A549 (cell line): ENCODE measurements around the gene LDLRAP1.

Experiments used
- CHD4 ChIP-seq: fragments of 200-600 bp; sonication (generic); IDR thresholded peaks from 2 replicates; pipeline ENCODE4 v1.6.1; 2016; ENCODE audit warnings: antibody characterized with exemption, mild to moderate bottlenecking, borderline replicate concordance
- EP300 ChIP-seq, 2 experiments: fragments of >200 bp; sonication (Bioruptor Twin); formaldehyde crosslinking; IDR thresholded peaks; 2 replicates in 1 of 2; 3 replicates in 1 of 2; pipeline ENCODE4 v1.6.1; 2016 to 2017
- ESRRA ChIP-seq: fragments of 150-350 bp; IDR thresholded peaks from 2 replicates; pipeline ENCODE4 v1.6.1; 2014; ENCODE audit warnings: mild to moderate bottlenecking, low read length, borderline replicate concordance
- JUNB ChIP-seq: fragments of >200 bp; sonication (Bioruptor Twin); formaldehyde crosslinking; IDR thresholded peaks from 2 replicates; pipeline ENCODE4 v1.6.1; 2016
- MAZ ChIP-seq: fragments of 150-350 bp; IDR thresholded peaks from 2 replicates; pipeline ENCODE4 v1.6.1; 2014; ENCODE audit warnings: antibody characterized with exemption, low read depth, low read length, borderline replicate concordance
- POLR2A ChIP-seq: IDR thresholded peaks from 2 replicates; pipeline ENCODE4 v1.6.1; 2012; ENCODE audit warnings: mild to moderate bottlenecking, low read length
- POLR2AphosphoS2 ChIP-seq: conservative IDR thresholded peaks from 2 replicates; pipeline ENCODE4 v1.6.1; 2012; ENCODE audit warnings: low read length, improper control_type of control experiment, inconsistent platforms
- RAD21 ChIP-seq, 2 experiments: fragments of >200 bp in 1 of 2; sonication (Bioruptor Twin) in 1 of 2; formaldehyde crosslinking in 1 of 2; IDR thresholded peaks in 1 of 2; conservative IDR thresholded peaks in 1 of 2; 2 replicates in 1 of 2; 3 replicates in 1 of 2; pipeline ENCODE4 v1.6.1; 2012 to 2018; ENCODE audit warnings: inconsistent platforms in 1 of 2
- RARB ChIP-seq: fragments of 250-450 bp; sonication (Bioruptor Pico); IDR thresholded peaks from 2 replicates; pipeline ENCODE4 v1.8.0; 2021; ENCODE audit warnings: mild to moderate bottlenecking, moderate library complexity
- RNF2 ChIP-seq: fragments of 200-600 bp; sonication (generic); IDR thresholded peaks from 2 replicates; pipeline ENCODE4 v1.6.1; 2016; ENCODE audit warnings: low read depth, mild to moderate bottlenecking, antibody characterized with exemption, moderate library complexity, borderline replicate concordance
- TF ChIP-seq, protein P1 (sequence below): fragments of >200 bp; sonication (Bioruptor Twin); formaldehyde crosslinking; IDR thresholded peaks from 3 replicates; pipeline ENCODE4 v1.5.1; 2016
- TF ChIP-seq, protein P2 (sequence below): IDR thresholded peaks from 2 replicates; pipeline ENCODE4 v1.6.1; 2012; ENCODE audit warnings: low read depth, borderline replicate concordance

DNA sequence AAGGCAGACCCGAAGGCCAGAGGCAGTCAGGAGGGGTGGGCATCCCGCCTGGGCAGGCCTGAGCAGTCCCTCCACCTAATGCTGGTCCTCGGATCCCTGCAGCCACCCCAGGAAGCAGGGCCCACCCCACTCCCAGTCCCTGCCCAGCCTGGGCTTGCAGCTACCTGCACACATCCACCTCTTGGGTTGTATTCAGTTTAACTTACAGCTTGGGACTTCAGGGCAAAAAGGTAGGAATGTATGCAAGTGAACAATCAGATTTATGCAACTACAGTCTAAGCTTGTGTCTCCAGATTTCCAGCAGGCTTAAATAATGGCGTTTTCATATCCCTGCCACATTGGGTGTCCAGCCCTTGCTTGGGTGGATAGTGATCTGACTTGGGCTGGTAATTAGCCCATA is 17.4 kb downstream of the LDLRAP1 start:
- no peak for TF ChIP-seq RNF2
- no peak for TF ChIP-seq ESRRA
- TF ChIP-seq, protein P1, sequence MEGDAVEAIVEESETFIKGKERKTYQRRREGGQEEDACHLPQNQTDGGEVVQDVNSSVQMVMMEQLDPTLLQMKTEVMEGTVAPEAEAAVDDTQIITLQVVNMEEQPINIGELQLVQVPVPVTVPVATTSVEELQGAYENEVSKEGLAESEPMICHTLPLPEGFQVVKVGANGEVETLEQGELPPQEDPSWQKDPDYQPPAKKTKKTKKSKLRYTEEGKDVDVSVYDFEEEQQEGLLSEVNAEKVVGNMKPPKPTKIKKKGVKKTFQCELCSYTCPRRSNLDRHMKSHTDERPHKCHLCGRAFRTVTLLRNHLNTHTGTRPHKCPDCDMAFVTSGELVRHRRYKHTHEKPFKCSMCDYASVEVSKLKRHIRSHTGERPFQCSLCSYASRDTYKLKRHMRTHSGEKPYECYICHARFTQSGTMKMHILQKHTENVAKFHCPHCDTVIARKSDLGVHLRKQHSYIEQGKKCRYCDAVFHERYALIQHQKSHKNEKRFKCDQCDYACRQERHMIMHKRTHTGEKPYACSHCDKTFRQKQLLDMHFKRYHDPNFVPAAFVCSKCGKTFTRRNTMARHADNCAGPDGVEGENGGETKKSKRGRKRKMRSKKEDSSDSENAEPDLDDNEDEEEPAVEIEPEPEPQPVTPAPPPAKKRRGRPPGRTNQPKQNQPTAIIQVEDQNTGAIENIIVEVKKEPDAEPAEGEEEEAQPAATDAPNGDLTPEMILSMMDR: no peak
- TF ChIP-seq POLR2A: no peak
- TF ChIP-seq MAZ: no peak
- TF ChIP-seq, protein P2, sequence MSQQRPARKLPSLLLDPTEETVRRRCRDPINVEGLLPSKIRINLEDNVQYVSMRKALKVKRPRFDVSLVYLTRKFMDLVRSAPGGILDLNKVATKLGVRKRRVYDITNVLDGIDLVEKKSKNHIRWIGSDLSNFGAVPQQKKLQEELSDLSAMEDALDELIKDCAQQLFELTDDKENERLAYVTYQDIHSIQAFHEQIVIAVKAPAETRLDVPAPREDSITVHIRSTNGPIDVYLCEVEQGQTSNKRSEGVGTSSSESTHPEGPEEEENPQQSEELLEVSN: no peak
- no peak for TF ChIP-seq RARB
- no peak for TF ChIP-seq EP300 (IDR thresholded peaks at IDR 0.05)
- no peak for TF ChIP-seq CHD4
- TF ChIP-seq POLR2AphosphoS2: no peak
- no peak for TF ChIP-seq JUNB
- TF ChIP-seq RAD21 (conservative IDR thresholded peaks at IDR 0.05 in 1 of 2, IDR thresholded peaks at IDR 0.05 in 1 of 2): no peak
